ENCODE results near the gene SLC6A1.
"Not testable (repeated sequence)": the region's sequence is repeated elsewhere in the genome, so short reads cannot be mapped to it uniquely, and the experiment has no call there.

SLC6A1 gene

DNA sequence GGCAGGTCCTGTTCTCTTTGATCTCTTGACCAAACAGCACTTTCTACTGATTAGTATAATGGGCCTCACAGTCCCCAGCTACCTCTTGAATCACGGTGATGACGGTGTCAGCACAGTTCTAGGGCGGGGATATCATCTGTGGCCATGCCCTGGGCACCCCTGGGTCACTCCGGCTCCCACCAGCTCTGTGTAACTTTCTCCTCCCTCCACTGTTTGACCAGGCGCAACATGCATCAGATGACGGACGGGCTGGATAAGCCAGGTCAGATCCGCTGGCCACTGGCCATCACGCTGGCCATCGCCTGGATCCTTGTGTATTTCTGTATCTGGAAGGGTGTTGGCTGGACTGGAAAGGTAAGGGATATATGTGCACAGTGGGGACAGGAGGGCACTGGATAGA is 29.6 kb downstream of the SLC6A1 start:
- no peak for DNase-seq

DNA sequence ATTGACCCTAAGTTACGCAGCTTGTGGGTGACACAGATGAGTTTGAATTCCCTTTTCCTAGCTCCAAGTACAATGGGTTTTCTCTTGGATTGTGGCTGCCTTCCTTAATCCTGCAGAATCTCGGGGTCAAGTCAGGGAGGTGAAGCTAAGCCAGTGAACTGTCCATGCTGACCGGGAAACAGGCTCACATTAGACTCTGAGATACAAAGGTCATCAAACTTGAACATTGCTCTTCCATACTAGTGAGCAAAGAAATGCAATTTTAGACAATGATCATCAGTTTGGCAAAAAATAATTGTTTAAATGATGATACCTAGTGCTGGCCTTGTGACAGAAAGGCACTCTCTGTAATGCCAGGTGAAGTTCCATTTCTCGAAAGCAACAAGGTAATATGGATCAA is 31.6 kb downstream of the SLC6A1 start:
- no peak for DNase-seq

DNA sequence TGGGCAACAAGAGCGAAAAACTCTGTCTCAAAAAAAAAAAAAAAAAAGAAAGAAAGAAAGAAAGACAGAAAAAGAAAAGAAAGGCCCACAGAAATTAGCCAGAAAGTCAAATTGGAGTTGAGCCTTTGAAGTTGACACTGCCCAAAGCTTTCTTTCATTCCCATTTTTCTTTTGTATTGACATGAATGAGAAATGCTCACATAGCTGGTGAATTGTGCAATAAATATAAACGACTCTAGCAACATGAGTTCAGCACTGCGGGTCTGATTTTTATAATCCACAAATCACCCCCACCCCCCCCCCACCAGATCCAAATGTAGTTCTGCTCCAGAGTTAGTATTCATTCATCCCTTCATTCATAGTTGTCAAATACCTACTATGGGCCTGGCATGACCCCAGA is 37.4 kb downstream of the SLC6A1 start:
- DNase-seq, result no peak

DNA sequence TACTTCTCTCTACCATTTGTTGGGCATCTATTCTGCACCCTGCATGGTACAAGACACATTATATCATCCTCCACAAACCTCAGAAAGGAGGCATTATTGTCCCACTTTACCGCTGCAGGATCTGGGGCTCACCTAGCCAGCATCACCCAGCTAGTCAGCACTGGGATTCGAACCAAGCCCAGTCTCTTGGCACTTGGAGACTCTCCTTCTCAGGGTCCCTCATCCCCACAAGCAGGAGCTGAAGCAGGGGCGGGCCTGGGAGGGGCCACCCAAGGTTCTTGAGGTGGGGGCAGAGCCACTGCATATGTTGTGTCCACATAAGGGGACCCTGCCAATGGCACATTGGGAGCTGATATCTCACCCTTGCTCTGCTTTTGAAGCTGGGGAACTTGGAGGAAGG is 41.3 kb downstream of the SLC6A1 start:
- no peak for DNase-seq

DNA sequence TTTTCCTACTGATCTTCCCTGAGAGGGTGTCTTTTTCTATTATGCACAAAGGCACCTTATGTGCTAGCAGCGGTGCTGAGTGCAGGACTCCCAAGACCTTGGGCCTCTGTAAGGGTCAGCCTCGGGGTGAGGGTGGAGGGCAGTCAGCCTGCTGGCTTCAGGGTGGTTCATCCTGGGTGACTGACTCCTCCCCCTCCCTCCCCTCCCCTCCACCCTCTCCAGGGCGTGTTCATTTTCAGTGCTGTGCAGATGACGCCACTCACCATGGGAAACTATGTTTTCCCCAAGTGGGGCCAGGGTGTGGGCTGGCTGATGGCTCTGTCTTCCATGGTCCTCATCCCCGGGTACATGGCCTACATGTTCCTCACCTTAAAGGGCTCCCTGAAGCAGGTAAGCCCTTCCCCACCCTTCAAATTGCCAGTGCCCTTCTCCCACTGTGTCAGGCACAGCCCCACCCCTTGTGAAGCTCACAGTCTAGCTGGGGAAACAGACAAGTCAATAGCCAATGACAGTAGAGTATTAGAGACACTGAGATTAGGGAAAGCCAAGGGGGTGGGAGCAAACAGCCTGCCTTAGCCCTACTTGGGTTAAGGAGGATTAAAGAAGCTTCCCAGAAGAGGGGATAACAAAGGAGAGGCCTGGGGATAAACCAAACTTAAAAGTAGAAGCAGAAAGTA is 41.9 kb downstream of the SLC6A1 start:
- no peak for DNase-seq

DNA sequence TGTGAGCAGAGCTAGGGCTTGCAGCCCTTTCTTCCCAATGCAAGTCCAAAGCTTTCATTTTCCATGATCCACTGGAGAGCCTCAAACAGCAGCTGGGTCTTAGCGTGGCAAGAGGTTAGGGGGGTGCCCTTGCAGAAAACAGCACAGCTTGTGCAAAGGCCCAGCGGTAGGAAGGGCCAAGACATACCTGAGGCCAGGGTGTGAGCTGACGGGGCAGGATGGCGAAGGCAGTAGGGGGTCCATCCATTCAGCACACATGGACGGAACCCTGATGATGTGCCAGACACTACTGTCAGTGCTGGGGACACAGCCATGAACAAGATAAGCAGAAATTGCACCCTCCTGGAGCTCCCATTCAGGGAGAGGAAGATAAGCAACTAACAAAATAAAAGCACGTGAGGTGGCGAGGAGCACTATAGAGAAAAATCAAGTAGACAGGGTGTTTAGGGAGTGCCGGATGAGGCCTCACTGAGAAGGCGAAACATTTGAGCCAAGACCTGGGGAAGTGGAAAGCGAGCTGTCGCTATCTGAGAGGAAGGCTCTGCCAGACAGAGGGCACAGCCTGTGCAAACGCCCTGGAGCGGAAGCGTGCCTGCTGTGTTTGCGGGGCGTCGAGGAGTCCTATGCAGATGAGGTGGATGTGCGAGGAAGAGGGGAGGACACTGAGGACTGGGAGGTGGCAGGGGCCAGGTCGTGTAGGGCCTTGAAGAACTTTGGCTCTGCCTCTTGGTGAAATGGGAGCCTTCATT is 43.4 kb downstream of the SLC6A1 start:
- DNase-seq, result no peak

DNA sequence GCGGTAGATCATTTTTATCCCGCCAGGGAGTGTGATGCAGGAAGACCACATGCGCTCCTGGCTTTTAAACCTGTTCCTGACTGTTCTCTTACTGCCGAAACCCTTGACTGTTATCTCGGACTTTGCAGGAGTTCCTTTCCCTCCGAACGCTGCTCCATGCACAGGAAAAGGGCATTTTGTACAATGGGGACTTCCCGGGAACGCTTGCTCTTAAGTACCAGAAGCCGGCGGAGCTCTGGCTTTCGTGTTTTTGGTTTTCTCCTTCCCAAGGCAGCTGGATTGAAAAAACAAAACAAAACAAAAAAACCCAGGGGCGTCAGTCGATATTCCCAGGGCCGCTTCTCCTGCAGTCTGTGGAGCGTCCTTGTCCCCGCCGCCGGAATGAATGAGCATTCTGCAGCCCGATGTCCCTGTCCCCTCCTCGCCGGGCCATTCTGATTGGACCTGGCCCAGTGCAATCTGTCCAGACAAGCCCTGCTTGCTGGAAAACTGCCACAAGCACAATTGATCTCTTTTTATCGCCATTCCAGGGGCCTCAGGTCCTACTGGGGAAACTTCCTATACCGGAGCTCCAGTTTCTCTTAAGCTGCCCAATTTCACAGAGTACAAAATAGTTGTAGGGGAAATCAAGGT is 44.8 kb downstream of the SLC6A1 start:
- no peak for DNase-seq

DNA sequence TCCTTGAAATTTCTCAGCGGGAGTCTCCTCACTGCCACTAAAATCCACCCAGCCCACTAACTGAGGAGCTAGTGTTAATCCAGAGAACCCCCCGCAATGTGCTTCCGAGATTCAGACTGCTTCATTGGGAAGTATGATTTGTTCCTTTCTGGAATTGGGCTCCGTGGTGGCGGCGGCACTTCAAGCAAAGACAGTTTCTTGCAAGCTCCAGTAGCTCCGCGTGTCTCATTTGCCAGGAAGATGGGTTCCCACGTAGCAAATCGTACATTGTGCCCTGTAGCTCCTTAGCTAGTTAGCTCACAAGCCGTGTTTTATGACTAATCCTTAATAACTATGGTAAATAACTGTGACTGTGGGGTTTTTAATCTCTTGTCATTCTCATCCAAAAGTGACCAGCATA is 45.4 kb downstream of the SLC6A1 start:
- no peak for DNase-seq

DNA sequence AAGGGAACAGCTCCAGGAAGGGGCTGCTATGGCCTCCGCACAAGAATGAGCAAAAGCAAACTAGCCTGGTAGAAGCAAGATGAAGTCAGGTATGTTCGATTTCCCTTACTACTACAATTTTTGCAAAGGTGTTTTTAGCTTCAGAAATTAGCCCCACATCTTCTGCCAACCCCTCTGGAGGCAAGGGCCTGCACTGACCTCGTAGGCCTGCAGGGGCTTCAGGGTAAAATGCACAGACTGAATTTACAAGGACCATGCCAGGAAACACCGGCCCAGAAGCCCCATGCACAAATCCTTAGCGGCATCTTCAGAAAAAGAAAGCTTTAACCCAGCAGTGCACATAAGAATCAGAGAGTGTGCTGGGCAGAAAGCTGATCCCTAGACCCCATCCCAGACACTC is 53.0 kb downstream of the SLC6A1 start:
- DNase-seq, result no peak

DNA sequence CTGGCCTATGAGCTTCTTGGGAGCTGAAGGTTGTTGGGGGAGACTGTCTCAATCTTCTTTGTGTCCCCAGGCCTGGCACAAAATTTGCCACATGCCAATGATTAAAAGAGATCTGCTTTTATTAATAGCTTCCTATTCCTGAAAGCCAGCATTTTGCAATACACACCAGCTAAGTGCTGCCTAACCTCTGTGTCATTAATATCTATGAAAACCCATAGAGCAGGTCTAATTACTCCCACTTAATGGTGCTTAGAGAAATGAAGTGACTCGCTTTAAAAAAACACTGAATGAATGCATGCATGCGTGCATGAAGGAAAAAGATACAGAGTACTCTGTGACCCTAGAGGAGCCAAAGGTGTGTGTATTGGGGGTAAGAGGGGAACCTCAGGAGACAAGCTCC is 55.0 kb downstream of the SLC6A1 start:
- DNase-seq, result no peak

DNA sequence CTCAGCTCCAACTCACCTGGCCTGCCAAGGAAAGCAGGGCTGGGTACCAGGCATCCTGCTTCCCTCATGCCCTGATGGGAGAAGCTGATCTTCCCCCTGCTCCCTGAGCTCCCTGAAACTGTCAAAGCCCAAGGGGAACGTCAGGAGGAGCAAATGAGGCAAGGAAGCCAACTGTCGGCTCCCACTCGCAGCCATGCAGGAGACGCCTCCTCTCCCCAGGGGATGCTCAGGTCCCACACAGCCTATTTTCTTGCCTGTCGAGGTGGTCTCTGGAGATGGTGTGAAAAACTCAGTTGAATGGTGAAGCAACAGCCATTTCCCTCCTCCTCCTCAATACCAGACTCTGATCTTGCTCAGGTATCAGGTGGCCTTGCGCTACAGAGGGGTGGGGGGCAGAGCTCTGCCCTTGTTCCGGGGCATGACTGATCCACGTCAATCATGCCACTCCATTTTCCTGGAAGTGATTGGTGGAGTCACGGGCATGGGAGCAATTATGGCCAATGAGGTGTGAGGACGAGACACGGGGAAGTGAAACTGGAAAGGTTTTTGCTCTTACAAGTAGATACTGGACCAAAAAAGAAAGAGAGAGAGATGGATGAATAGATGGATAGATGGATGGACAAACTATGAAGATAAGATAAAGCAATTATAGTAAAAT is 58.2 kb downstream of the SLC6A1 start:
- DNase-seq, result no peak

DNA sequence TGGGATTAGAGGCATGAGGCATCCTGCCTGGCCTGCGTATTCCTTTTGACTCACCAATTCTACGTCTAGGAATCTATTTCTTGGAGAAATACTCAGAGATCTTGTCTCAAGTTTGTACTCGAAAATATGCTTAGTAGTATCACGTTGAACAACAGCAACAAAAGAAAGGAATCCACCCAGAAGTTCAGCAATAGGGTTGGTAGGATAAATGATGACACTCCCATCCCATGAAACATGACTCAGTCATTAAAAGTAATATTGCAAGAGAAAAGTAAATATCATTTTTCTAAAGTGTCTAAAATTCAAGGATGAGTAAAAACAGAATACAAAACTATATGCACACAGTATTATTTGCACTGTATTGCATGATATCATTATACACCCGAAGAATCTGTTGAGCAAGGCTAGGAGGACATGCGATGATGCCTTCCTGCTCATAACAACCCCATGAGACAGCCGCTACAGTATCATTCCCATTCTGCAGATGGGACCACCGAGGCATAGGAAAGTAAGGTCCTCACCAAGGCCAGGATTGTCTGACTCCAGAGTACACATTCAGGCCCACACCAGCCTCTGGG is 61.5 kb downstream of the SLC6A1 start:
- DNase-seq, result no peak

DNA sequence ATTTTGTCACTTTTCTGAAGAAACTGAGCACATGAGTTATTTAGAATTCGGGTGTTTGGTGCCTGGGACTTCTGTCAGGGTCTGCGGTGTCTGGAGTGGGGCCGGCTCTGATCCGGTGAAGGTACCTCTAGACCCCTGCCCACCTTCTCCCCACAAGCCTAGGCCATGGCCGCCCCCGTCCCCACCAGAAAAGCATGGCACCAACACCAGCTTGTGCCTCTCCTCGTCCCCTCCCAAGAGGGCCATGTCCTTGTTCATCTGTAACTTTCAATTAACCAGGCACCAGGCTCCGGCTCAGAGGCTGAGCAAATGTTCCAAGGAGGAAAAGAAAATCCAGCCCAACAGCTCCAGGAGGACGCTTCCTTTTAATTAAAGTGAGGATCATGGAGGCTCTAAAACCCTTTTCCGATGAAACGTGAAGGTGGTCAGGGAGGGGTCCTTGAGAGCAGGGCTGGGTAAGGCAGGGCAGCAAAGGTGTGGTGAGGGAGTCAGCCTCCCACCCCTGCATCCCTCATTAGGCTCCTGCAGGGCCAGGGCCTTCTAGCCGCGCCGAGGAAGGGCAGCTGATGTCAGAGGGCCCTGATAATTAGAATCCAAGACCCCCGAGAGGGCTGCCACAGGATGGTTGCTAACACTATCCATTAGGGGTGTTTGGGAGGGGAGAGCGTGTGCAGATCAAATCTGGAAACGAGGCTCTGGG is 62.3 kb downstream of the SLC6A1 start:
- no peak for DNase-seq

DNA sequence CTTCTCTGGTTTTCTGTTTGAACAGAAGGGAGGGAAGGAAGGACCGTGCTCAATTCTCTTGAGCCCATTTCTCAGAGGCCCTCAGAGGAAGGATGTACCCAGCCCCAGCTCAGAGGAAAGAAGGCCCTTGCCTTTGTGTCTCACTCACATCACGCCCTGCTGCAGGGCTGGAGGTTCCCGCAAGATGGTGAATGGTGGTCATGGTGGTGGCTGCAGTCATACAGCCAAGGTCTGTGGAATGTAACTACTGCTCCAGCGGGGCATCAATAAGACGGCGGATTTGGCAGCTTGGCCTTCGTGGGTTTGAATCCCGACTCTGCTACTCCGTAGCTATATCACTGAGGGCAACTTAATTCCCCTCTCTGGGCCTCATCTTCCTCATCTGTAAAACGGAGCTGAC is 62.9 kb downstream of the SLC6A1 start:
- no peak for DNase-seq

DNA sequence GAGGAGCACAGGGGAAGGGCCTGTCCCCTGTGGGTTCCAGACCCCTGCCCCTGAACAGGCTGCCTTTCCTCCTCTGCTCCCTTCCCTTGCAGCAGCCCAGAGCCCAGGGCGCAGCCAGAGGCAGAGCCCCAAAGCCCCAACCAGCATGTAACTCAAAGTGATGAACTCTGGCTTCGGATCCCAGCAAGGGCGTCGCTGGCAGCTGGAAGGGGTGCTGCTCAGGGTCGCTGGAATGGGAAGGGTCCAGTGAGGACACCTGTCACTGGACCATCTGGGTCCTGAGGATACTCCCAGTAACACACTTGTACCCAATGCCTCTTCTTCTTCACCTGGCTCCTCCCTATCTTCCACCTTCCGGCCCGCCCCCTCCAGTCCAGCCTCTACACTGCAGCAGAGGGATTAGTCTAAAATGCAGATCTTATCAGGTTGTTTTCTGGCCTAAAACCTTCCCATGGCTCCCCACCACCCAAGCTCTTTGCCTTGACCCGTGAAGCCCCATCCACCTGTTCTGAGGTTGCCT is 64.0 kb downstream of the SLC6A1 start:
- no peak for DNase-seq

DNA sequence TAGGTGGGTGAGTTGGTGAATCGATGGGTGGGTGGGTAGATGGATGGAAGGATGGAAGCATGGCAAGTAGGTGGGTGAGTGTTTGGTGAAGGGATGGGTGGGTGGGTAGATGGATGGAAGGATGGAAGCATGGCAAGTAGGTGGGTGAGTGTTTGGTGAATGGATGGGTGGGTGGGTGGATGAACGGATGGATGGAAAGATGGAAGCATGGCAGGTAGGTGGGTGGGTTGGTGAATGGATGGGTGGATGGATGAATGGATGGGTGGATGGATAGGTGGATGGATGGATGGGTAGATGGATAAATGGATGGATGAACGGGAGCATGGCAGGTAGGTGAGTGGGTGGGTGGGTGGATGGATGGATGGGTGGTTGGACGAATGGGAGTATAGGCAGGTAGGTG is 65.1 kb downstream of the SLC6A1 start:
- DNase-seq, result no peak

DNA sequence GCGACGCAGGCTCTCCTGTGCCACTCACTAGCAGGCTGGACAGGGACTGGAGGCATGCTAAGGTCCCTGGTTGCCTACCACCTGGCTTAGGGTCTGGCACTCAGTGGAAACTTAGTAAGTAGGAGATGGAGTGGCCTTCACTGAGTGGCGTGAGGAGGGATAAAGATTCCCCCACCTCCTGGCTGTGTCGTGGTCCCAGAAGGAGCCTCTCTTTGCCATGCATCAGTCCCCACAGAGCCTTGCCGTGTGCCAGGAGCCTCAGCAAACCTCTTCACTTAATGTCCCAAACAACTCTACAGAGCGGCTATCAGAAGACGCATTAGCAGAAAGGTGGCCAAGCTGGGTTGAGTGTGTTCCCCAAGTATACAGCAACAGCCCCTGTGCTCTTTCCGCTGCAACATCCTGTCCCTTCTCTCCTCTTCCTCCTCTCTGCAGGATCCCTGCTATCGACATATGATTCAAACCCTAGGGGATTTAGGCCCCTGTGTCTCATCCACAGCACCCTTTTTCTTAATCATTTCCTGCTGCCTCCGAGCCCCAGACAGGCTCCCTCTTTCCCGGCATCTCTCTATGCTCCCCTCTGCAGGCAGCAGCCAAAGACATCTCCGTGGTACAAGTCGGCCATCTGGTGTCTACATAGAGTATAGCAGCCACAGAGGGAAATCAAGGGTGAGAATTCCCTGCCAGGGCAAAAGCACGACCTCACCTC is 66.7 kb downstream of the SLC6A1 start:
- DNase-seq, result peak; percentile 52 to 64

DNA sequence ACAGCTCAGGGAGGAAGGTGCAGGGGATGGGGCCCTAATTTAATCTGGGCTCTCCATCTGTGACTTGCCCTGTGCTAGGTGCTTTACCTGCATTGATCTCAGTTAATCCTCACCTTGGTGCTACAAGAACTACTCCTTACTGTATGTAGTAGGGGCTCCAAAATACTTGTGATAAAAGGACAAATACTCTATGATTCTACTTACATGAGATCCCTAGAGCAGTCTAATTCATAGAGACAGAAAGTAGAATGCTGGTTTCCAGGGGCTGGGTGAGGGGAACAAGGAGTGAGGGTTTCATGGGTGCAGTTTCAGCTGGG is 67.2 kb downstream of the SLC6A1 start:
- no peak for DNase-seq

DNA sequence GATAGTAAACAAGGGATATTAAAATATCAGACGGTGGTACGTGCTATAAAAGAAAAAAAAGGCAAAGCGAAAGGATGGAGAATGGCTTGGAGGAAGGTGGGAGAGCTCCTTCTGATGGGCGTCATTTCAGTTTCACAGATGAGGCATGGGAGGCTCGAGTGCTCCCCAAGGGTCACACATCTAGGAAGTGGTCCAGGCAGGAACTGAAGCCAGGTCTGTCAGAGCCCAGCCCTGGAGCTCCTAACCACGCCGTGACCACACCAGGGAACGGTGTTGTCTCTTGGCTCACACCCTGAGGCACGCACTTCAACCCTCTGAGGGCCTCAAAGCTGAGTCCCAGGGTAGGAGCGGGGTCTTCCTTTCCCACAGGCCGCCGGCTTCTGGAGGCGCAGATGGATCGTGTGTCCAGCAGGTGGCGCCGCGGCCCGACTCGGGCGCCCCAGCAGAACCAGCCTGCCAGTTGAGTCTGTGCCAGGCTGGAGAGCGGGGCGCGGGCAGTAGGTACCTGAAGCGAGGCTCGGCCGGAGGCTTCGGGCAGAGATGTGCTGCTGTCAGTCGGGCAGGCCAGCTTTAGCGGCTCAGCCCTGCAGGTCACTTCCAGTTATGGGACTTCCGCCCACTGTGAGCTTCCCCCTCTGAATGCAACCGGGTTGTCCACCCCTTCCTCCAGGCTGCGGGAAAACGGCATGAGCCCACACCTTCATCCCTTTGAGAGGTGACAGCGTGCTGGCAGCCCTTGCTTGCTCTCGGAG is 68.1 kb downstream of the SLC6A1 start:
- DNase-seq, result peak; percentile 73 to 76

DNA sequence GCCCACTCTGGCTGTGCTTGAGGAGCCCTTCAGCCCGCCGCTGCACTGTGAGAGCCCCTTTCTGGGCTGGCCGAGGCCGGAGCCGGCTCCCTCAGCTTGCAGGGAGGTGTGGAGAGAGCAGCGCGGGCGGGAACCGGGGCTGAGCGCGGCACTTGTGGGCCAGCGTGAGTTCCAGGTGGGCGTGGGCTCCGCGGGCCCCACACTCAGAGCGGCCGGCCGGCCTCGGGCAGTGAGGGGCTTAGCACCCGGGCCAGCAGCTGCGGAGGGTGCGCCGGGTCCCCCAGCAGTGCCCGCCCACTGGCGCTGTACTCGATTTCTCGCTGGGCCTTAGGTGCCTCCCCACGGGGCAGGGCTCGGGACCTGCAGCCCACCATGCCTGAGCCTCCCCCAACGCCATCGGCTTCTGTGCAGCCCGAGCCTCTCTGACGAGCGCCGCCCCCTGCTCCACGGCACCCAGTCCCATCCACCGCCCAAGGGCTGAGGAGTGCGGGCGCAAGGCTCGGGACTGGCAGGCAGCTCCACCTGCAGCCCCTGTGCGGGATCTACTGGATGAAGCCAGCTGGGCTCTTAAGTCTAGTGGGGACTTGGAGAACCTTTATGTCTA is 68.8 kb downstream of the SLC6A1 start:
- DNase-seq, result not testable (repeated sequence)

DNA sequence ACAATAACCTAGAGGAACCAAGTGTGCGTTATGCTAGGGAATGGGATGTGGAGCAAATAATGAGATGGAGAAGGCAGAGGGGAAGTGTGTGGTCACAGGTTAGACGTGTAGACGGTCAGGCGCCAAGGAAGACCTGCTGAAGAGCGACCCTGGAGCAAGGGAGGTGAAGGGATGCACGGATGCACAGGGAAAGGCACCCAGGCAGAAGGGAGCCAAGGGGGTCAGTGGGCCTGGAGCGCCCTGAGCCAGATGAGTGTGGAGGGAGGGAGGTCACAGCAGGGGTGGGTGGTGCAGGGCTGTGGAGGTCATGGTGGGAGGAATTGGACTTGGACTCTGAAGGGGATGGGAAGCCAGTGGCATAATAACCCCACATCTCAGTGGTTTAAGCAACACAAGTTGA is 70.2 kb downstream of the SLC6A1 start:
- DNase-seq, result no peak
